ENCODE measurements around the gene PLCL2. TPM values are rescaled to one million over a fixed set of nuclear protein-coding genes. Genes with fewer than 3 reads are reported as not detected.

The PLCL2 gene
- total RNA-seq, 3 donors from 2014 or later (not counting 1 experiment from before 2014, with no cell fraction given) = 71.5 to 94.9 (median 84.7) TPM

- no peak for TF ChIP-seq CTCF (IDR thresholded peaks at IDR 0.05)
- no peaks in the 10 kb centered on the region for H3K36me3 Mint-ChIP-seq
- 95% methylated on average over 2 of the region's 2 CpGs for WGBS (ENCODE audit: insufficient coverage)
- H3K4me3 ChIP-seq (ENCODE audit: low read length) = no peak overlapping the region
- no peaks in the 10 kb centered on the region for H3K27me3 Mint-ChIP-seq (ENCODE audit: low read depth in 2 of 2)
- ATAC-seq (no peak), DNase-seq (no peak)
- H3K9me3 ChIP-seq (ENCODE audit: control insufficient read depth, insufficient read depth, low read length) = no peaks in the 10 kb centered on the region
- H3K9me3 Mint-ChIP-seq = no peaks in the 10 kb centered on the region
- H3K27me3 ChIP-seq (ENCODE audit: control insufficient read depth, insufficient read depth, low read length) = no peaks in the 10 kb centered on the region
- H3K27ac ChIP-seq (ENCODE audit: low read length) = no peak overlapping the region
- H3K36me3 ChIP-seq (ENCODE audit: control insufficient read depth, insufficient read depth, low read length) = no peaks in the 10 kb centered on the region
- peak overlapping the region in 1 of 2 donors; percentile 54 for H3K27ac Mint-ChIP-seq
- no peak overlapping the region for H3K4me3 Mint-ChIP-seq
- intact Hi-C loops (cut with micrococcal nuclease) = no loop called here
- H3K4me1 ChIP-seq (ENCODE audit: control insufficient read depth, insufficient read depth, low read length) = peaks cover 39% of the 10 kb centered on the region
- H3K4me1 Mint-ChIP-seq = peaks cover 72 to 74% of the 10 kb centered on the region in 2 donors
Measured at GRCh38 chr3:16908896-16909295, 24.1 kb downstream of the PLCL2 start.

- Mint-ChIP-seq H3K9me3 (no peaks in the 10 kb centered on the region), H3K27ac (peak overlapping the region in 1 of 2 donors; percentile 23), H3K4me3 (no peak overlapping the region), H3K4me1 (peaks cover 67 to 68% of the 10 kb centered on the region in 2 donors), H3K36me3 (no peaks in the 10 kb centered on the region), H3K27me3 (ENCODE audit: low read depth in 2 of 2) (no peaks in the 10 kb centered on the region)
- no peak overlapping the region for H3K4me3 ChIP-seq (ENCODE audit: low read length)
- no peak for ATAC-seq
- no peaks in the 10 kb centered on the region for H3K9me3 ChIP-seq (ENCODE audit: control insufficient read depth, insufficient read depth, low read length)
- no peaks in the 10 kb centered on the region for H3K27me3 ChIP-seq (ENCODE audit: control insufficient read depth, insufficient read depth, low read length)
- intact Hi-C loops (cut with micrococcal nuclease) = no loop called here
- H3K27ac ChIP-seq (ENCODE audit: low read length) = no peak overlapping the region
- 94% methylated on average over 3 of the region's 3 CpGs for WGBS (ENCODE audit: insufficient coverage)
- no peak for TF ChIP-seq CTCF (IDR thresholded peaks at IDR 0.05)
- H3K4me1 ChIP-seq (ENCODE audit: control insufficient read depth, insufficient read depth, low read length) = peaks cover 33% of the 10 kb centered on the region
- no peaks in the 10 kb centered on the region for H3K36me3 ChIP-seq (ENCODE audit: control insufficient read depth, insufficient read depth, low read length)
- no peak for DNase-seq
Measured at GRCh38 chr3:16909802-16910201, 25.0 kb downstream of the PLCL2 start.

GRCh38 chr3:16910207-16910606 is 25.5 kb downstream of the PLCL2 start:
- Mint-ChIP-seq H3K27me3 (ENCODE audit: low read depth in 2 of 2) (no peaks in the 10 kb centered on the region), H3K4me1 (peaks cover 63 to 64% of the 10 kb centered on the region in 2 donors), H3K4me3 (no peak overlapping the region), H3K36me3 (no peaks in the 10 kb centered on the region), H3K27ac (peak overlapping the region in 1 of 2 donors; percentile 23), H3K9me3 (no peaks in the 10 kb centered on the region)
- ATAC-seq (no peak), DNase-seq (no peak)
- H3K27ac ChIP-seq (ENCODE audit: low read length) = no peak overlapping the region
- no peaks in the 10 kb centered on the region for H3K27me3 ChIP-seq (ENCODE audit: control insufficient read depth, insufficient read depth, low read length)
- intact Hi-C loops (cut with micrococcal nuclease) = no loop called here
- no peak overlapping the region for H3K4me3 ChIP-seq (ENCODE audit: low read length)
- no peaks in the 10 kb centered on the region for H3K36me3 ChIP-seq (ENCODE audit: control insufficient read depth, insufficient read depth, low read length)
- H3K4me1 ChIP-seq (ENCODE audit: control insufficient read depth, insufficient read depth, low read length) = peaks cover 30% of the 10 kb centered on the region
- H3K9me3 ChIP-seq (ENCODE audit: control insufficient read depth, insufficient read depth, low read length) = no peaks in the 10 kb centered on the region
- WGBS (ENCODE audit: insufficient coverage) = over 99% methylated on average over 3 of the region's 3 CpGs
- TF ChIP-seq CTCF (IDR thresholded peaks at IDR 0.05) = no peak

- DNase-seq (no peak), ATAC-seq (no peak)
- intact Hi-C loops (cut with micrococcal nuclease) = no loop called here
- Mint-ChIP-seq H3K4me3 (no peak overlapping the region), H3K27me3 (ENCODE audit: low read depth in 2 of 2) (no peaks in the 10 kb centered on the region), H3K4me1 (peaks cover 65 to 69% of the 10 kb centered on the region in 2 donors), H3K36me3 (no peaks in the 10 kb centered on the region), H3K27ac (peak overlapping the region in 1 of 2 donors; percentile 34), H3K9me3 (no peaks in the 10 kb centered on the region)
- Histone ChIP-seq H3K9me3 (ENCODE audit: control insufficient read depth, insufficient read depth, low read length) (no peaks in the 10 kb centered on the region), H3K27me3 (ENCODE audit: control insufficient read depth, insufficient read depth, low read length) (no peaks in the 10 kb centered on the region), H3K27ac (ENCODE audit: low read length) (no peak overlapping the region), H3K4me3 (ENCODE audit: low read length) (no peak overlapping the region), H3K4me1 (ENCODE audit: control insufficient read depth, insufficient read depth, low read length) (peaks cover 28% of the 10 kb centered on the region), H3K36me3 (ENCODE audit: control insufficient read depth, insufficient read depth, low read length) (no peaks in the 10 kb centered on the region)
- no CpG with 5 or more reads among the region's 2 CpGs for WGBS (ENCODE audit: insufficient coverage)
- TF ChIP-seq CTCF (IDR thresholded peaks at IDR 0.05) = no peak
Measured at GRCh38 chr3:16911916-16912315, 27.2 kb downstream of the PLCL2 start.
